Spleen (tissue), 11 donors: ENCODE measurements around the gene ZNF154. TPM values are rescaled to one million over a fixed set of nuclear protein-coding genes. Genes with fewer than 3 reads are reported as not detected.
A peak's percentile ranks its signal among the peaks of the same experiment; 100 is the strongest.

Experiments used
- DNase-seq: peaks from one replicate; pipeline ENCODE4 v3.0.0-alpha.2; 2020
- H3K27ac ChIP-seq, 8 donors: fragments of 200-600 bp; sonication (generic) in 7 of 8; 1 replicate in 4 of 8; 2 replicates in 4 of 8; pipeline versions ENCODE4 v1.5.0 to v1.8.0; 2016 to 2021; ENCODE audit warnings: inconsistent platforms in 4 of 8, mild to moderate bottlenecking in 4 of 8, moderate library complexity in 1 of 8
- H3K27me3 ChIP-seq, 7 donors: fragments of 200-600 bp; sonication (generic) in 6 of 7; replicated peaks in 1 of 7; 1 replicate in 4 of 7; 2 replicates in 3 of 7; pipeline versions ENCODE4 v1.5.0 to v1.8.0; 2016 to 2021; ENCODE audit warnings: inconsistent platforms in 3 of 7, mild to moderate bottlenecking in 1 of 7
- H3K36me3 ChIP-seq, 6 donors: fragments of 200-600 bp; sonication (generic) in 5 of 6; 1 replicate in 4 of 6; 2 replicates in 2 of 6; pipeline versions ENCODE4 v1.5.0 to v1.8.0; 2016 to 2021; ENCODE audit warnings: inconsistent platforms in 2 of 6
- H3K4me1 ChIP-seq, 6 donors: fragments of 200-600 bp; sonication (generic) in 5 of 6; 1 replicate in 3 of 6; 2 replicates in 3 of 6; pipeline versions ENCODE4 v1.5.0 to v1.8.0; 2016 to 2021; ENCODE audit warnings: inconsistent platforms in 3 of 6
- H3K4me3 ChIP-seq, 8 donors: fragments of 200-600 bp; sonication (generic) in 7 of 8; 1 replicate in 4 of 8; 2 replicates in 4 of 8; pipeline versions ENCODE4 v1.5.0 to v1.8.0; 2016 to 2021; ENCODE audit warnings: inconsistent platforms in 4 of 8, mild to moderate bottlenecking in 4 of 8, moderate library complexity in 2 of 8
- H3K9me3 ChIP-seq, 8 donors: fragments of 200-600 bp; sonication (generic) in 7 of 8; 1 replicate in 4 of 8; 2 replicates in 4 of 8; pipeline versions ENCODE4 v1.5.0 to v1.8.0; 2016 to 2021; ENCODE audit warnings: inconsistent platforms in 4 of 8
- CTCF ChIP-seq, 11 experiments: fragments of 200-600 bp in 7 of 11; fragments of 450-650 bp in 4 of 11; sonication (generic) in 4 of 11; IDR thresholded peaks in 8 of 11; conservative IDR thresholded peaks in 3 of 11; 1 replicate in 7 of 11; 2 replicates in 4 of 11; pipeline versions ENCODE4 v1.4.0 to v1.8.0; 2016 to 2021; ENCODE audit warnings: antibody characterized with exemption in 11 of 11, inconsistent platforms in 4 of 11, mild to moderate bottlenecking in 1 of 11
- POLR2A ChIP-seq, 3 donors: fragments of 450-650 bp; IDR thresholded peaks; one replicate each; pipeline ENCODE4 v1.5.1; 2017; ENCODE audit warnings: antibody characterized with exemption in 3 of 3, mild to moderate bottlenecking in 1 of 3
- POLR2AphosphoS5 ChIP-seq, 3 donors: sonication (generic); formaldehyde crosslinking; IDR thresholded peaks; one replicate each; pipeline ENCODE4 v1.5.1; 2017; ENCODE audit warnings: antibody characterized with exemption in 3 of 3
- WGBS, 5 donors: extraction: QIAGEN DNeasy Blood & Tissue Kit in 3 of 5; methylation state at CpG; one replicate each; pipeline versions ENCODE4 v1.1.5 to v1.1.7; 2013 to 2018; 5-methylcytosine and 5-hydroxymethylcytosine counted together
- intact Hi-C: fragments of 100-400 bp; cut with DNase I; formaldehyde crosslinking; loops from one replicate; pipeline ENCODE4 v1.15.0; 2023; ENCODE audit warnings: low total_unique reads
- polyA plus RNA-seq, 3 donors: library from polyadenylated mRNA; stranded (reverse); fragments of 200-250 nt; gene quantifications; one replicate each; pipeline ENCODE4 v1.2.1, GENCODE V29; 2013
- total RNA-seq, 7 donors: library from RNA; depleted of rRNA in 3 of 7; stranded (reverse); fragments of >200 nt in 3 of 7; fragmentation: NEBNext Ultra II Directional in 4 of 7; extraction: Animal tissue kit (Norgen Biotek cat#: 25700) in 4 of 7; gene quantifications; one replicate each; pipeline versions ENCODE4 v1.1.0 to v1.2.1, GENCODE V29; 2016 to 2021
- donor health status: healthy with polysubstance abuse.
- donor health status: DM: no; HTN: no; CAD: no; lungs with moderate emphysema.
- donor health status: DM: no; HTN: no; CAD: no.
- donor health status: Bipolar disorder and iron deficiency.
- donor health status: healthy.
- donor health status: DM: no; HTN: no; CAD: no.
- donor health status: DM: yes; HTN: yes; CAD: no.

ZNF154 gene
- total and polyA plus RNA-seq, 10 donors = 3.6 to 21.2 (median 14.2) TPM

GRCh38 chr19:57682226-57682766 lies 26.7 kb downstream of the ZNF154 start:
- WGBS, 5 donors = 5 to 9% (median 6%) methylated on average over 13 to 19 of the region's 19 CpGs
- peaks cover 14 to 76% (median 52%) of the 10 kb centered on the region in 8 donors for H3K9me3 ChIP-seq

GRCh38 chr19:57675881-57676280 lies 33.1 kb downstream of the ZNF154 start:
- no peak overlapping the region for H3K4me3 ChIP-seq
- TF ChIP-seq CTCF (IDR thresholded peaks at IDR 0.05 in 8 of 11, conservative IDR thresholded peaks at IDR 0.05 in 3 of 11) (no peak), POLR2A (IDR thresholded peaks at IDR 0.05) (no peak), POLR2AphosphoS5 (IDR thresholded peaks at IDR 0.05) (no peak)
- no peaks in the 10 kb centered on the region for H3K36me3 ChIP-seq
- WGBS, 5 donors = 59 to 84% (median 76%) methylated on average over 2 of the region's 2 CpGs
- DNase-seq = no peak
- H3K4me1 ChIP-seq = no peaks in the 10 kb centered on the region
- intact Hi-C loops = no loop called here
- H3K27ac ChIP-seq = no peak overlapping the region
- peaks cover 0 to 26% (median 0%) of the 10 kb centered on the region in 7 donors for H3K27me3 ChIP-seq
- peaks cover 0 to 52% (median 4%) of the 10 kb centered on the region in 8 donors for H3K9me3 ChIP-seq

More at GRCh38 chr19:57682226-57682766, 26.7 kb downstream of the ZNF154 start:
- TF ChIP-seq POLR2A (IDR thresholded peaks at IDR 0.05) (no peak), CTCF (IDR thresholded peaks at IDR 0.05 in 8 of 11, conservative IDR thresholded peaks at IDR 0.05 in 3 of 11) (no peak), POLR2AphosphoS5 (IDR thresholded peaks at IDR 0.05) (no peak)
- peak overlapping the region in 6 of 8 donors; percentile 55 to 81 (median 74) for H3K27ac ChIP-seq
- peaks cover 9 to 28% (median 21%) of the 10 kb centered on the region in 6 donors for H3K4me1 ChIP-seq
- H3K27me3 ChIP-seq = peaks cover 0 to 4% (median 0%) of the 10 kb centered on the region in 7 donors
- peak overlapping the region; percentile 92 to 100 (median 96) for H3K4me3 ChIP-seq
- no peak for DNase-seq
- peaks cover 6 to 44% (median 39%) of the 10 kb centered on the region in 6 donors for H3K36me3 ChIP-seq
- intact Hi-C loops = no loop called here

GRCh38 chr19:57672466-57672865 lies 36.5 kb downstream of the ZNF154 start:
- intact Hi-C loops = no loop called here
- no peaks in the 10 kb centered on the region for H3K4me1 ChIP-seq
- DNase-seq = no peak
- TF ChIP-seq POLR2AphosphoS5 (IDR thresholded peaks at IDR 0.05) (no peak), CTCF (IDR thresholded peaks at IDR 0.05 in 8 of 11, conservative IDR thresholded peaks at IDR 0.05 in 3 of 11) (no peak), POLR2A (IDR thresholded peaks at IDR 0.05) (no peak)
- WGBS, 5 donors = 74 to 83% (median 81%) methylated on average over 4 of the region's 4 CpGs
- peaks cover 0 to 29% (median 0%) of the 10 kb centered on the region in 7 donors for H3K27me3 ChIP-seq
- H3K4me3 ChIP-seq = no peak overlapping the region
- H3K27ac ChIP-seq = no peak overlapping the region
- peaks cover 0 to 31% (median 3%) of the 10 kb centered on the region in 8 donors for H3K9me3 ChIP-seq
- H3K36me3 ChIP-seq = no peaks in the 10 kb centered on the region

- peaks cover 0 to 27% (median 0%) of the 10 kb centered on the region in 7 donors for H3K27me3 ChIP-seq
- WGBS, 5 donors = 69 to 78% (median 74%) methylated on average over 7 of the region's 7 CpGs
- no peaks in the 10 kb centered on the region for H3K4me1 ChIP-seq
- TF ChIP-seq POLR2A (IDR thresholded peaks at IDR 0.05) (no peak), CTCF (IDR thresholded peaks at IDR 0.05 in 8 of 11, conservative IDR thresholded peaks at IDR 0.05 in 3 of 11) (no peak), POLR2AphosphoS5 (IDR thresholded peaks at IDR 0.05) (no peak)
- no peaks in the 10 kb centered on the region for H3K36me3 ChIP-seq
- DNase-seq = no peak
- H3K9me3 ChIP-seq = peaks cover 0 to 23% (median 2%) of the 10 kb centered on the region in 8 donors
- no peak overlapping the region for H3K4me3 ChIP-seq
- no peak overlapping the region for H3K27ac ChIP-seq
- intact Hi-C loops = no loop called here
These were observed 37.7 kb downstream of the ZNF154 start for GRCh38 chr19:57671124-57671895.
